ENCODE measurements around the gene DOLPP1.
"Not testable (repeated sequence)": the region's sequence is repeated elsewhere in the genome, so short reads cannot be mapped to it uniquely, and the experiment has no call there.

Gene DOLPP1

GRCh38 chr9:129080601-129081387 is at the start of gene DOLPP1:
Gene DOLPP1 (plus strand): TSS chr9:129081111. CDS start chr9:129081132, 21 bp downstream.
- Histone ChIP-seq H3K36me3 (ENCODE audit: insufficient read depth, low read length) (no peaks in the 10 kb centered on the region), H2AFZ (ENCODE audit: low read length, unreplicated experiment) (peak within 1 kb of the TSS; percentile 98), H3K4me3 (ENCODE audit: low read depth, low read length) (peak within 1 kb of the TSS; percentile 91), H3K4me1 (ENCODE audit: control insufficient read depth, insufficient read depth, low read length, unreplicated experiment) (peaks cover 15% of the 10 kb centered on the region), H3K79me2 (ENCODE audit: control insufficient read depth, insufficient read depth, low read length, unreplicated experiment) (peaks cover 11% of the 10 kb centered on the region), H3K27ac (ENCODE audit: low read depth, low read length) (peak within 1 kb of the TSS; percentile 14; the same call in 1 of the 2 replicates), H3K27me3 (ENCODE audit: insufficient read depth, low read length) (no peaks in the 10 kb centered on the region)

DNA sequence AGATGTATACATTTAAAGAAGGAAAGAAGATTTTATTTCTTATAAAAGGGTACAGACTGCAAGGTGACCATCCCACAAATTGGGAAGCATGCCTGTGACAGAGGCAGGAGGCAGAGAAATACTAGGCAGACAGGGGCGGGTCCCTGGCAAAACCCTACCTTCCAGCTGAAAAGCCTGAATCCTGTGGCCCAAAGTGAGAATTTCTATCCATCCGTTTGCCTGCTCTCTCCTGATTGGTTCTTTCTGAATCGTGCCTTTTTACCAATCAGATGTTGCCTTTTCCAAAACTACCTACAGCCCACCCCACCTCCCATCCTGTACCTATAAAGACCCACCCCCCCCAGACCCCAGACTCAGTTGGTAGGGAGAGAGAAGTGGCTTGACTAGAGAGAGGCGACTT is 49.4 kb upstream of the DOLPP1 start:
- Histone ChIP-seq H3K27me3 (ENCODE audit: insufficient read depth, low read length) (no peaks in the 10 kb centered on the region), H3K4me3 (ENCODE audit: low read depth, low read length) (no peak overlapping the region), H3K4me1 (ENCODE audit: control insufficient read depth, insufficient read depth, low read length, unreplicated experiment) (peaks cover 9% of the 10 kb centered on the region), H3K79me2 (ENCODE audit: control insufficient read depth, insufficient read depth, low read length, unreplicated experiment) (peaks cover 10% of the 10 kb centered on the region), H3K27ac (ENCODE audit: low read depth, low read length) (no peak overlapping the region), H2AFZ (ENCODE audit: low read length, unreplicated experiment) (no peak overlapping the region), H3K36me3 (ENCODE audit: insufficient read depth, low read length) (no peaks in the 10 kb centered on the region)

DNA sequence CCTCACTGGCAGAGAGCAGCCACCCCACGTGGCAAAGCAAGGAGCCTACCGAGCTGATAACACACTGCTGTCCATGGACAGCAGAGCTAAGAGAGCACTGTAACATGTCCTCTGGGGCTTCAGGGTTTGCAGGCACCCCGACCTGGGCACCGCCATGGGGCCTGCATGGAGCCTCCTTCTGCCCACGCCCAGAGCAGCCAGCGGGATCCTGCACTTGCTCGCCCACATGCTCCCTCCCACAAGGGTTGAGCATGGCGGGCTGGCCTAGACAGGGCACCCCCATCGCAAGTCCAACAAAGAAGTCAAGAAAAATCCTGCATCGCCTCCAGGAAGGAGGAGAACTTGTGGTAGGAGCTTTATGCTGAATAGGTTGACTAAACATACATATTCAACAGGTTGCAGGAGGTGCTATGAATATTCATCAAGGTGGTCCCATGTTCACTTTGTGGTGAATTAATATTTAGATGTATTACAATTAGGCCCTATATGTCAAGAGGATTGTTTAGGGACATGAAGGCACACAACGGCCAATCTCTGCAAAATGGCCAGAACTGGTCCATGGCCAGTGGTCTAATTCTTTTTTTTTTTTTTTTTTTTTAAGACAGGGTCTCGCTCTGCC is 48.3 kb upstream of the DOLPP1 start:
- no peaks in the 10 kb centered on the region for H3K27me3 ChIP-seq (ENCODE audit: insufficient read depth, low read length)
- H3K27ac ChIP-seq (ENCODE audit: low read depth, low read length), result no peak overlapping the region
- H2AFZ ChIP-seq (ENCODE audit: low read length, unreplicated experiment), result no peak overlapping the region
- H3K79me2 ChIP-seq (ENCODE audit: control insufficient read depth, insufficient read depth, low read length, unreplicated experiment), result peaks cover 11% of the 10 kb centered on the region
- H3K4me1 ChIP-seq (ENCODE audit: control insufficient read depth, insufficient read depth, low read length, unreplicated experiment), result peaks cover 5% of the 10 kb centered on the region
- no peaks in the 10 kb centered on the region for H3K36me3 ChIP-seq (ENCODE audit: insufficient read depth, low read length)
- no peak overlapping the region for H3K4me3 ChIP-seq (ENCODE audit: low read depth, low read length)

DNA sequence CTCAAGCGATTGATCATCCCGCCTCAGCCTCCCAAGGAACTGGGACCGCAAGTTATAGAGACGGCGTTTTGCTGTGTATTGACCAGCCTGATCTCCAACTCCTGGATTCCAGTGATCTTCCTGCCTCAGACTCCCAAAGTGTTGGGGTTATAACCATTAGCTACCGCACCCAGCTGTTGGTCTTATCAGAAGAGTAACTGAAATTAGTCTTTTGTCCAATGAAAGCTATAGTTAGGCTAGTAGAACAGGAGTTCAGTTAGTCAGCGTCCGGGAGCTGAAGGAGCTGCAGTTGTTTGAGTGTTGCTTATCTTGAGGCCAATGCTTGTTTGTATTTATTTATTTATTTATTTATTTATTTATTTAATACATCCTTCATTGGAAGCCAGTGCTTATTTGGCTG is 47.7 kb upstream of the DOLPP1 start:
- Histone ChIP-seq H3K79me2 (ENCODE audit: control insufficient read depth, insufficient read depth, low read length, unreplicated experiment) (peaks cover 14% of the 10 kb centered on the region), H3K36me3 (ENCODE audit: insufficient read depth, low read length) (no peaks in the 10 kb centered on the region), H3K4me1 (ENCODE audit: control insufficient read depth, insufficient read depth, low read length, unreplicated experiment) (peaks cover 11% of the 10 kb centered on the region), H3K4me3 (ENCODE audit: low read depth, low read length) (no peak overlapping the region), H3K27ac (ENCODE audit: low read depth, low read length) (no peak overlapping the region), H3K27me3 (ENCODE audit: insufficient read depth, low read length) (no peaks in the 10 kb centered on the region), H2AFZ (ENCODE audit: low read length, unreplicated experiment) (no peak overlapping the region)

- not testable (repeated sequence) for H3K36me3 ChIP-seq (ENCODE audit: insufficient read depth, low read length); H3K27ac ChIP-seq (ENCODE audit: low read depth, low read length); H3K27me3 ChIP-seq (ENCODE audit: insufficient read depth, low read length)
- Histone ChIP-seq H3K79me2 (ENCODE audit: control insufficient read depth, insufficient read depth, low read length, unreplicated experiment) (peaks cover 25% of the 10 kb centered on the region), H2AFZ (ENCODE audit: low read length, unreplicated experiment) (peak overlapping the region; percentile 99), H3K4me3 (ENCODE audit: low read depth, low read length) (peak overlapping the region; percentile 90), H3K4me1 (ENCODE audit: control insufficient read depth, insufficient read depth, low read length, unreplicated experiment) (peaks cover 13% of the 10 kb centered on the region)
Measured at GRCh38 chr9:129035838-129036237, 45.1 kb upstream of the DOLPP1 start.

DNA sequence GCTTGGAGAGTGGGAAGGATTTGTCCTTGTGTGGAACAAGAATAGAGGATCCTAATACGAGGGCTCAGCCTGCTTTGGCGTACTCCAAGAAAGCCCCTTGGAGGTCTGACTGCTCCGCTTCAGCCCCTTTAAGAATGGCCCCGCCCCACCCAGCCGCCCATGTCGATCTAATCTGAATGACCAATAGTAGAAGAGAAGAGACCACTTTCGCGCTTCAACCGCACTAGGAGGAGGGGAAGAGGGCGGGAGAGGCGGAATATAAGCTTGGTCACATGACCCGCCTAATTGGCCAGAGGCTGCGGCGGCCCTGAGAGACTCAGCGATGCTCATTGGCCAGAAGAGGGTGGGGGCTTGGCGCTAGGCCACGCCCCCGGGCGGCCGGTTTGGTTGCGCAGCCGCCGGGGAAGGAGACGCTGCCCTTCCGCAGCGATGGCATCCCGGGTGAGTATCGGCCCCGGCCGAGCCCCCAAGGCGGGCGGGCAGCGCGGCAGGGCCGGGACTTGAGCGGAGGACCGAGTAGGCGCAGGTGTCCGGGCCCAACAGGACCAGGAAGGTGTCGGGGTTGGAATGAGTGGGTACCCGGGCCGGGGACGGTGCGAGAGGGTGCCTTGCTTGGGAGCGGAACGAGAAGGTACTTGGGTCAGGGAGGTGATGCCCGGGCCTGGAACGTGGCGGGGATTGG is 44.5 kb upstream of the DOLPP1 start, which contains the start of gene MIGA2:
Gene MIGA2 (plus strand): TSS at position 386 of the 682 bp plus-strand sequence. CDS start 3,969 bp downstream, outside the sequence.
- peak within 1 kb of the TSS; percentile 99 for H2AFZ ChIP-seq (ENCODE audit: low read length, unreplicated experiment)
- peak within 1 kb of the TSS; percentile 90 for H3K4me3 ChIP-seq (ENCODE audit: low read depth, low read length)
- peaks cover 13% of the 10 kb centered on the region for H3K4me1 ChIP-seq (ENCODE audit: control insufficient read depth, insufficient read depth, low read length, unreplicated experiment)
- H3K79me2 ChIP-seq (ENCODE audit: control insufficient read depth, insufficient read depth, low read length, unreplicated experiment), result peaks cover 25% of the 10 kb centered on the region
- H3K27ac ChIP-seq (ENCODE audit: low read depth, low read length), result no peak within 1 kb of the TSS
- 0 out of 2 replicates have a peak, but pooled peaks cover under 1% of the 10 kb centered on the region for H3K36me3 ChIP-seq (ENCODE audit: insufficient read depth, low read length)
- H3K27me3 ChIP-seq (ENCODE audit: insufficient read depth, low read length), result no peaks in the 10 kb centered on the region

GRCh38 chr9:129036923-129037766 is 43.8 kb upstream of the DOLPP1 start:
- peaks cover 13% of the 10 kb centered on the region for H3K4me1 ChIP-seq (ENCODE audit: control insufficient read depth, insufficient read depth, low read length, unreplicated experiment)
- no peaks in the 10 kb centered on the region for H3K27me3 ChIP-seq (ENCODE audit: insufficient read depth, low read length)
- peaks cover 30% of the 10 kb centered on the region for H3K79me2 ChIP-seq (ENCODE audit: control insufficient read depth, insufficient read depth, low read length, unreplicated experiment)
- H3K36me3 ChIP-seq (ENCODE audit: insufficient read depth, low read length), result peaks cover 8% of the 10 kb centered on the region; the same call in 1 of the 2 replicates
- peak overlapping the region; percentile 90 for H3K4me3 ChIP-seq (ENCODE audit: low read depth, low read length)
- no peak overlapping the region for H3K27ac ChIP-seq (ENCODE audit: low read depth, low read length)
- no peak overlapping the region for H2AFZ ChIP-seq (ENCODE audit: low read length, unreplicated experiment)

DNA sequence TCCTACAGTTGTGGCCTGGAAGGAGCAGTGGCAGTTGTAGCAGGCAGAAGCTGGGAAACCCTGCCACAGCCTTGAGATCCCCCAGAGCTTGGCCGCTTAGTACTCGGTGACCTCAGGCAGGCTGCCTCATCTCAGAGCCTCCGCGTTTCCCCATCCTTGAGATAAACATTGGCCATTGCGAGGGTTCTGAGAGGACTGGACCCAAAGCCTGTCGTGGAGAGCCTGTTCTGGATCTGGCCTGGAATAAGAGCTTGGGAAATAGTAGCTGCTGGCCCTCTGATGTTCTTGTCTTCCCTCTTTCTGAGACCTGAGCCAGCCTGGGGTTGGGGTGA is 43.2 kb upstream of the DOLPP1 start:
- Histone ChIP-seq H3K79me2 (ENCODE audit: control insufficient read depth, insufficient read depth, low read length, unreplicated experiment) (peaks cover 30% of the 10 kb centered on the region), H3K27me3 (ENCODE audit: insufficient read depth, low read length) (no peaks in the 10 kb centered on the region), H3K36me3 (ENCODE audit: insufficient read depth, low read length) (peaks cover 12% of the 10 kb centered on the region; the same call in 1 of the 2 replicates), H3K27ac (ENCODE audit: low read depth, low read length) (no peak overlapping the region), H3K4me1 (ENCODE audit: control insufficient read depth, insufficient read depth, low read length, unreplicated experiment) (peaks cover 13% of the 10 kb centered on the region), H3K4me3 (ENCODE audit: low read depth, low read length) (peak overlapping the region; percentile 90), H2AFZ (ENCODE audit: low read length, unreplicated experiment) (no peak overlapping the region)

GRCh38 chr9:129038109-129038852 is 42.6 kb upstream of the DOLPP1 start:
- no peaks in the 10 kb centered on the region for H3K27me3 ChIP-seq (ENCODE audit: insufficient read depth, low read length)
- H3K79me2 ChIP-seq (ENCODE audit: control insufficient read depth, insufficient read depth, low read length, unreplicated experiment), result peaks cover 30% of the 10 kb centered on the region
- peaks cover 13% of the 10 kb centered on the region for H3K4me1 ChIP-seq (ENCODE audit: control insufficient read depth, insufficient read depth, low read length, unreplicated experiment)
- peaks cover 12% of the 10 kb centered on the region; the same call in 1 of the 2 replicates for H3K36me3 ChIP-seq (ENCODE audit: insufficient read depth, low read length)
- no peak overlapping the region for H2AFZ ChIP-seq (ENCODE audit: low read length, unreplicated experiment)
- H3K4me3 ChIP-seq (ENCODE audit: low read depth, low read length), result peak overlapping the region; percentile 90
- no peak overlapping the region for H3K27ac ChIP-seq (ENCODE audit: low read depth, low read length)

Data from ACC112 (cell line).